Measurements from ENCODE around the gene SLC8A1.

GRCh38 chr2:40248294-40248693 lies 203.6 kb downstream of the SLC8A1 start:
- no peak for TF ChIP-seq POLR2A (IDR thresholded peaks at IDR 0.05)
- TF ChIP-seq, protein P1, sequence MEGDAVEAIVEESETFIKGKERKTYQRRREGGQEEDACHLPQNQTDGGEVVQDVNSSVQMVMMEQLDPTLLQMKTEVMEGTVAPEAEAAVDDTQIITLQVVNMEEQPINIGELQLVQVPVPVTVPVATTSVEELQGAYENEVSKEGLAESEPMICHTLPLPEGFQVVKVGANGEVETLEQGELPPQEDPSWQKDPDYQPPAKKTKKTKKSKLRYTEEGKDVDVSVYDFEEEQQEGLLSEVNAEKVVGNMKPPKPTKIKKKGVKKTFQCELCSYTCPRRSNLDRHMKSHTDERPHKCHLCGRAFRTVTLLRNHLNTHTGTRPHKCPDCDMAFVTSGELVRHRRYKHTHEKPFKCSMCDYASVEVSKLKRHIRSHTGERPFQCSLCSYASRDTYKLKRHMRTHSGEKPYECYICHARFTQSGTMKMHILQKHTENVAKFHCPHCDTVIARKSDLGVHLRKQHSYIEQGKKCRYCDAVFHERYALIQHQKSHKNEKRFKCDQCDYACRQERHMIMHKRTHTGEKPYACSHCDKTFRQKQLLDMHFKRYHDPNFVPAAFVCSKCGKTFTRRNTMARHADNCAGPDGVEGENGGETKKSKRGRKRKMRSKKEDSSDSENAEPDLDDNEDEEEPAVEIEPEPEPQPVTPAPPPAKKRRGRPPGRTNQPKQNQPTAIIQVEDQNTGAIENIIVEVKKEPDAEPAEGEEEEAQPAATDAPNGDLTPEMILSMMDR (IDR thresholded peaks at IDR 0.05): no peak
